ENCODE results near the gene PLXNB2. TPM values are rescaled to one million over a fixed set of nuclear protein-coding genes. Genes with fewer than 3 reads are reported as not detected.
"Not testable (repeated sequence)": the region's sequence is repeated elsewhere in the genome, so short reads cannot be mapped to it uniquely, and the experiment has no call there.

PLXNB2 gene
- total RNA-seq, 2 experiments from 2014 or later = 5.5 to 6.3 TPM

DNA sequence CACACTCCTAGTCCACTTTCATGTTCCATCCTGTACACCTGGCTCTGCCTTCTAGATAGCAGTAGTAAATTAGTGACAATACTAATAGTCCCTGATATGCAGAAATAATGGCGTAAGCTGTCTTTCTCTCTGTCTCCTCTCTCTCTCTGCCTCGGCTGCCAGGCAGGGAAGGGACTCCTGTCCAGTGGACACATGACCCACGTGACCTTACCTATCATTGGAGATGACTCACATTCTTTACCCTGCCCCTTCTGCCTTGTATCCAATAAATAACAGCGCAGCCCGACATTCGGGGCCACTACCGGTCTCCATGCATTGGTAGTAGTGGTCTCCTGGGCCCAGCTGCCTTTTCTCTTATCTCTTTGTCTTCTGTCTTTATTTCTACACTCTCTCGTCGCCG is 33.7 kb downstream of the PLXNB2 start:
- H3K27me3 Mint-ChIP-seq; H3K27ac Mint-ChIP-seq; H3K36me3 Mint-ChIP-seq (ENCODE audit: low read depth); ATAC-seq; H3K4me1 Mint-ChIP-seq; DNase-seq; H3K4me3 Mint-ChIP-seq; H3K9me3 Mint-ChIP-seq (ENCODE audit: low read depth); POLR2A ChIA-PET: not testable (repeated sequence)
- intact Hi-C loops (cut with DNase I, micrococcal nuclease) = loop anchor here in 1 of 2 experiments (2.0 kb wide), 1 partner anchor 227 kb away; no protein-coding TSS in a partner anchor
- CTCF ChIA-PET = interaction anchor here (0.6 kb wide), 1 partner anchor 14 kb away, joined by 3 read pairs; no protein-coding TSS in a partner anchor

DNA sequence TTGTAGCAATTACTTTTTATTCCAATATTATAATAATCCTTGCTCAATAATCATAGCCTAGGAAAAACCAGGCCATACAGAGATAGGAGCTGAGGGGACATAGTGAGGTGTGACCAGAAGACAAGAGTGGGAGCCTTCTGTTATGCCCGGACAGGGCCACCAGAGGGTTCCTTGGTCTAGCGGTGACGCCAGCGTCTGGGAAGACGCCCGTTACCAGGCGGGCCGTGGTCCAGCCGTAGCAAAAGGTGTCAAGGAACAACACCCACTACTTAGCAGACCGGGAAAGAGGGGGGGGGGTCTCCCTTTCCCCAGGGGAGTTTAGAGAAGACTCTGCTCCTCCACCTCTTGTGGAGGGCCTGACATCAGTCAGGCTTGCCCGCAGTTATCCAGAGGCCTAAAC is 34.1 kb downstream of the PLXNB2 start:
- POLR2A ChIA-PET; H3K36me3 Mint-ChIP-seq (ENCODE audit: low read depth); H3K4me1 Mint-ChIP-seq; H3K27ac Mint-ChIP-seq; ATAC-seq; intact Hi-C loops (cut with DNase I, micrococcal nuclease); H3K9me3 Mint-ChIP-seq (ENCODE audit: low read depth); DNase-seq; H3K4me3 Mint-ChIP-seq; H3K27me3 Mint-ChIP-seq: not testable (repeated sequence)
- CTCF ChIA-PET = interaction anchor here (0.6 kb wide), 1 partner anchor 14 kb away, joined by 3 read pairs; no protein-coding TSS in a partner anchor

DNA sequence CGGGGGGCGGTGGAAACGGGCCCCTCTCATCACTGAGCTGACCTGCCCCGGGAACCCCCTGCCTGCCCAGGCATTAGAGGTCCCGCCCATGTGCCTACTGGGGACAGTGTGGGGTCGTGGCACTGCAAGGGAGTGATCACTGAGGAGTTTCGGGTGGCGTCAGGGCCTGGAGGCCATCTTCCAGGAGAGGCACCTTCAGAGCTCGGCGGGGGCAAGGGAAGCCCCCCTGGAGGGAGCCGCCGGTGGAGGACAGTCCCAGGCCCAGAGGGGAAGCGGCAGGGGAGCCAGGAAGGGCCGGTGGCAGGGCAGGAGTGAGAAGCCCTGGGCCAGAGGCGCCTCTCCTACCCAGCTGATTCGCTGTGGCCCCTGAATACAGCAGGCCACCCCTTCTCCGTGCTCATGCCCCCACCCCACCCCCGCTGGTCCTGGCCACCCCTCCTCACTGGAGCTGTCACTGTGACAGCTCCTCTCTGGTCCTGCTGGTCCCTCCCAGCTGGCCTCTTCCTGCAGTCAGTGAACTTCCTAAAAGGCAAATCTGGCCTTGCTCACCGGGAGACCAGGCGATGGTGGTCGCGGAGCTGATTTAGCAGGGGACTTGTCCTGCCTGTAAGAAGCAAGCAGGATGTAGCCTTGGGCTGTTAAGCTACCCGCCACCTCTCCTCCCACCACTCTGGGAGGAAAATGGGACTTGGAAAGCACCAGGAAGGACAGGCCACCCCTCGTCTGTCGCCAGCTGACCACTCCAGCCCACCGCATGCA is 35.2 kb downstream of the PLXNB2 start:
- Mint-ChIP-seq H3K4me1 (peaks cover 13% of the 10 kb centered on the region), H3K36me3 (ENCODE audit: low read depth) (no peaks in the 10 kb centered on the region), H3K27ac (no peak overlapping the region), H3K27me3 (peaks cover 4% of the 10 kb centered on the region), H3K9me3 (ENCODE audit: low read depth) (no peaks in the 10 kb centered on the region), H3K4me3 (no peak overlapping the region)
- DNase-seq (no peak), ATAC-seq (no peak)
- intact Hi-C loops (cut with DNase I, micrococcal nuclease) = no loop called here
- POLR2A ChIA-PET = no interaction called here
- CTCF ChIA-PET = interaction anchor here (0.6 to 1.6 kb wide), 4 partner anchors 20 to 349 kb away, joined by 3 to 6 read pairs (median 4); partner anchors contain the start of gene DENND6B

DNA sequence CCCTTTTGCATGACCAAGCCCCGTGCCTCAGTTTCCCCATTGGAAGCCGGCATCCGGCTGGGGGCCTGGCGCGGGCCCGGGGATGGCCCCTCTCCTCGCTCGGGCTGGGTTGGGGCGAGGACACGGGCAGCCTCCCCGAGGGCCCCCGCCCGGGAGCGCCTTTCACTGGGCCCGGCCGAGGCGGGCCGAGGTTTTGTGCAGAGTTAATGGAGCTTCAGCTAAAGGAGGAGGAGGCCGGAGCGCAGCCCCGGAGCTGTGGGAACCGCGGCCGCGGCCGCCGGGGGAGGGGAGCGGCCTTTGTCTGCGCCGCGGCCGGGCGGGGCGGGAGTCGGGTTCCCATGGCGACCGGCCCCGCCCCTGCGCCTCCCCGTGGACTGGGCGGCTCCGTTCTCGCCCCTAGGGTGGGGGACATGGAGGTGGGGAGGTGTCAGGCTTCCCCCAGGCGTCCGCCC is 35.9 kb downstream of the PLXNB2 start:
- no peaks in the 10 kb centered on the region for H3K9me3 Mint-ChIP-seq (ENCODE audit: low read depth)
- ChIA-PET CTCF (interaction anchor here (1.5 to 1.6 kb wide), 2 partner anchors 19 to 349 kb away, joined by 6 read pairs; no protein-coding TSS in a partner anchor), POLR2A (no interaction called here)
- no peaks in the 10 kb centered on the region for H3K36me3 Mint-ChIP-seq (ENCODE audit: low read depth)
- H3K4me1 Mint-ChIP-seq = peaks cover 13% of the 10 kb centered on the region
- peaks cover 4% of the 10 kb centered on the region for H3K27me3 Mint-ChIP-seq
- no peak overlapping the region for H3K27ac Mint-ChIP-seq
- intact Hi-C loops (cut with DNase I, micrococcal nuclease) = loop anchor here (2.0 kb wide), 5 partner anchors 27 to 357 kb away; partner anchors contain the start of genes ARSA (in 1 of the 2), CHKB (in 1 of the 2), PIM3 (in 1 of the 2) and SBF1 (in 1 of the 2)
- DNase-seq = peak; percentile 77
- H3K4me3 Mint-ChIP-seq = no peak overlapping the region
- no peak for ATAC-seq

DNA sequence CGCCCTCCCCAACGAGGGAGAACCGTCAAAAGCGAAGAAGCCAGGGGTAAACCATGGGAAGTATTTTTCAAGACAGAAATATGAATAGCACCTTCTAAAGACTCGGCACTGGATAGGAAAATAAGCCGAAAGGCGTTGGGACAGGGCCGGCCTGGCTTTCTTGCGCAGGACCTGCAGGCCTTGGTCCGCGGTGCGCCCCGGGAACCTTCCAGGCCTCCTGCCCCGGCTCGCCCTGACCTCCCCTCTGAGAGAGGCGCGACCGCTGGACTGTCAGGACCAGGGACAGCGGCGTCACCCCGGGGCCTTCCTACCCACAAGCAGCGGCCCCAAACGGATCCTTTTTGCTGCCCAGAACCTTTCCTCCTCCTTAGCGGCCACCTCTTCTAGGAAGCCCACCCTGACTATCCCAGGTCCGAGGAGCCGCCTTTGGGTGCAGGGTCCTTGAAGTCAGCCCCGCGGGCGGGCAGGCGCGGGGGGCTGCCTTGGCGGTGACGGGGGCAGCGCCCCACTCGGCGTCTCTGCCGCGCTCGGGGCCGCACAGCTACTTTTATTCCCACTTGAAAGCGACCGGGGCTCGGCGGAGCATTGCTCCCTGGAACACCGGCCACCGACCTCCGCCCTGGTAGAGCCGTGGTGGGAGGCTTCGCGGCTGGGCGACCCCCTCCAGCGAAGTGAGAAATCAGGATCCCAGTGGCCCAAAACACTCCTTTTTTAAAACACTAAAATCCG is 36.6 kb downstream of the PLXNB2 start:
- Mint-ChIP-seq H3K27ac (no peak overlapping the region), H3K4me1 (peaks cover 13% of the 10 kb centered on the region), H3K36me3 (ENCODE audit: low read depth) (no peaks in the 10 kb centered on the region), H3K9me3 (ENCODE audit: low read depth) (no peaks in the 10 kb centered on the region), H3K4me3 (peak overlapping the region; percentile 65), H3K27me3 (peaks cover 4% of the 10 kb centered on the region)
- ATAC-seq (peak; percentile 46), DNase-seq (peak; percentile 86)
- CTCF ChIA-PET = interaction anchor here (0.7 kb wide), 1 partner anchor 461 kb away, joined by 3 read pairs; no protein-coding TSS in a partner anchor
- POLR2A ChIA-PET = no interaction called here
- intact Hi-C loops (cut with DNase I, micrococcal nuclease) = loop anchor here (1.0 to 2.0 kb wide), 10 partner anchors 20 to 358 kb away; partner anchors contain the start of genes ARSA (in 1 of the 2), CHKB (in 1 of the 2), DENND6B (in 1 of the 2) and HDAC10 (in 1 of the 2)

DNA sequence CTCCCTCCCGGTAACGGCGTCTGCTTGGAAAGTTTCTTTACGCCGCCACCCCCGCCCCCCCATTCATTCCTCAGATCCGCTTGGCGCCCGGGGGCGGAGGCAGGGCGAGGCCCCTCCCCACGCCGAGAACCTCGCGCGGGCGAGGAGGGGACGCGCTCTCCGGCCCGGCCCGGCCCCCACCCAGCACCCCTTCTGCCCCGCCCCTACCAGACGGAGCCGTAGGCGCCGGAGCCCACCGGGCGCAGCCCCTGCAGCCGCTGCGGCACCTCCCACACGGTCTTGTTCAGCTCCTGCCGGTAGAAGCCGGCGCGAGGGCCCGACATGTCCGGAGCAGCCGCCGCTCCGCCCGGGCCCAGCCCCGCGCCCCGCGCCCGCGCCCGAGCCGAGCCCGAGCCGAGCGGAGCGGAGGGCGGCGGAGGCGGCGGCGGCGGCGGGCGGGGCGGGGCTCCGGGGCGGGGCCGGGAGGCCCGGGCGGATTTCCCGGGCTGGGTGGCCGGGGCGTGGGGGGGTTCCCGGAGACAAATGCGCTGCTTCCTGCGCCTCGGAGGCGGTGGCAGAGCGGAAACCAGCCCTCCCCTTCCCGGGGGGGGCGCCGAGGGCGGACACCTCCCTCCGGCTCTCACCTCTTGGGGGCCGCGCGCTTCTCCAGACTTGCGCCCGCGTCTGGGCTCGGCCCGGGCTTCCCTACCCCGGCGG is 37.3 kb downstream of the PLXNB2 start, which contains the start of gene MAPK11:
Gene MAPK11 (minus strand): TSS at position 411 of the 696 bp plus-strand sequence. CDS start 88 bp downstream, at position 323.
- Mint-ChIP-seq H3K4me3 (peak within 1 kb of the TSS; percentile 67), H3K9me3 (ENCODE audit: low read depth) (no peaks in the 10 kb centered on the region), H3K27ac (peak within 1 kb of the TSS; percentile 37), H3K4me1 (peaks cover 13% of the 10 kb centered on the region), H3K27me3 (peaks cover 4% of the 10 kb centered on the region), H3K36me3 (ENCODE audit: low read depth) (no peaks in the 10 kb centered on the region)
- ChIA-PET CTCF (interaction anchor here (0.6 kb wide), 1 partner anchor 9 kb away, joined by 3 read pairs; the partner anchor contains the start of gene MAPK12), POLR2A (no interaction called here)
- peak; percentile 61 for ATAC-seq
- intact Hi-C loops (cut with DNase I, micrococcal nuclease) = loop anchor here (1.0 to 2.0 kb wide), 10 partner anchors 19 to 359 kb away; partner anchors contain the start of genes ARSA (in 1 of the 2), CHKB (in 1 of the 2), DENND6B (in 1 of the 2) and HDAC10 (in 1 of the 2)
- peak; percentile 85 for DNase-seq

DNA sequence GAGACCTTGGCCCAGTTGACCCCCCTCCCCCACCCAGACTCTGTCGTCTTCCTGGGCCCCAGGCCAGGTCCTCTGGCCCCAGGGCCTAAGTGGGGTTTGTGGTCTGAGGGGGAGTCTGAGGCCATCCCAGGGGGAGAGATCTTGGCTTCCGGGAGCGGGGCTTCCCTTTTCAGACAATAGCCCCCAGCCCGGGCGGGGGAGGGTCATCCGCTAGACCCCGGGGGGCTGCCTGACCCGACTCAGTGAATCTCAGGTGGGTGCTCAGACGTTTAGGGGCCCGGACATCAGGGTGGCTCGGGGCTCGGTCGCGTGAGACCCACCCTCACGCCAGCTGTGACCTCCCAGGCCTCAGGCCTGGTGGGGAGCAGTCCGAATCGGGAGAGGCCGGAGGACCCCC is 37.9 kb downstream of the PLXNB2 start:
- Mint-ChIP-seq H3K9me3 (ENCODE audit: low read depth) (no peaks in the 10 kb centered on the region), H3K27me3 (peaks cover 4% of the 10 kb centered on the region), H3K4me3 (peak overlapping the region; percentile 67), H3K4me1 (peaks cover 13% of the 10 kb centered on the region), H3K36me3 (ENCODE audit: low read depth) (no peaks in the 10 kb centered on the region), H3K27ac (peak overlapping the region; percentile 37)
- ChIA-PET CTCF (interaction anchor here (0.6 to 1.4 kb wide), 3 partner anchors 8 to 202 kb away, joined by 3 to 5 read pairs (median 4); partner anchors contain the start of genes MAPK12 and TUBGCP6), POLR2A (no interaction called here)
- no peak for DNase-seq
- no peak for ATAC-seq
- intact Hi-C loops (cut with DNase I, micrococcal nuclease) = no loop called here

DNA sequence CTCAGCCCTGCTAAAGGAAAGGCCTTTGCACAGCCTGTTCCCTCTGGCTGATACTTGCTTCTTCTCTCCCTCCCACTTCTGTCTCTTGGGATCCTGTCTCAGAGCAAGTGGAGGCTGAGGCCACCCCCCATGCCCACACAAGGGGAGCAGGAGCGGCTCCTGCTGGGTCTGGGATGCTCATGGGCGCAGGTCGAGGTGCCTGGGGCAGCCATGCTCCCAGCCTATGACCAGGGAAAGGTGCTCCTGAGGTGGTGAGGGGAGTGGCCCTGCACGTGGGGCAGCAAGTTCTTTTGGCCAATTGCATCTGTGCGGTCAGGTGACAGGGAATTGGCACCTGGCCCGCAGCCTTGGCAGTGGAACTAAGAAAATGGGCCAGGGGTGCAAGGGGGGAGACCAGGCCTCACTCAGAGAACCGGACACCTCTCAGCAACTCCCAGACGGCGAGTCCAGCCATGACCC is 38.8 kb downstream of the PLXNB2 start:
- intact Hi-C loops (cut with DNase I, micrococcal nuclease) = no loop called here
- DNase-seq (no peak), ATAC-seq (no peak)
- H3K4me1 Mint-ChIP-seq = peaks cover 13% of the 10 kb centered on the region
- no peaks in the 10 kb centered on the region for H3K9me3 Mint-ChIP-seq (ENCODE audit: low read depth)
- CTCF ChIA-PET = interaction anchor here (1.4 kb wide), 1 partner anchor 24 kb away, joined by 5 read pairs; the partner anchor contains the start of gene TUBGCP6
- H3K36me3 Mint-ChIP-seq (ENCODE audit: low read depth) = no peaks in the 10 kb centered on the region
- POLR2A ChIA-PET = no interaction called here
- peak overlapping the region; percentile 10 for H3K4me3 Mint-ChIP-seq
- no peak overlapping the region for H3K27ac Mint-ChIP-seq
- H3K27me3 Mint-ChIP-seq = peaks cover 3% of the 10 kb centered on the region

DNA sequence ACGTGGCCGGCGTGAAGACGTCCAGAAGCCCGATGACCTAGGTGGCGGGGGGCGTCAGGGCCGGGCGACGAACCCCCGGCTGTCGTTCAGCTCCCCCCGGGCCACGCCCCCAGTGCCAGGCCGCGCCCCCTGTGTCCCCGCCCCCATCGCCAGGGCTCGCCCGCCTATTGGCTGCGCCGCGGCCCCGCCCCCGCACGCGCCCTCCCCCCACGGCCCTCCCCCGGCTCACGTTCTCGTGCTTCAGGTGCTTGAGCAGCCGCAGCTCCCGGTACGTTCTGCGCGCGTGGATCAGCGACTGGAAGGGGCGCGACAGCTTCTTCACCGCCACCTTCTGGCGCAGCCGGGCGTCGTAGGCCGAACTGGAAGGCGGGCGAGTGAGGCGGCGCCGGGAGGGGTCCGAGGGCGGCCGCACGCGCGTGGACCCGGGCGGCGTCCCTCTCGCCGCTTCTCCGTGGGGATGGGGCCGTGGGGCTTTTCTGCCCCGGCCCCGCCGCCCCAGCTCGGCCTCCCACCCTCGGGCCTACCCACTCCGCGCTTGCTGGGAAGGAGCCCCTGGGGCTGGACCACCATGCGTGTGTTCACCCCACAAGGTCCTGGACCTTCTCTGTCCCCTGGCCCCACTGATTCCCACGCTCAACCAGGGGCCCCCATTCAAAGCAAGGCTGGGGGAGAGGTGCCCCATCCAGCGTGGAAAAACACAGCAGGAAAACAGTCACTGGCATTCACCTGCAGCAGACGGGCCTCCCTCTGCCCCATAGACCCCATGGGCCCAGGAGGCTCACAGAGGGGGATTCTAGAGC is 39.7 kb downstream of the PLXNB2 start:
- Mint-ChIP-seq H3K27me3 (peaks cover 2% of the 10 kb centered on the region), H3K4me1 (peaks cover 13% of the 10 kb centered on the region), H3K4me3 (no peak overlapping the region), H3K36me3 (ENCODE audit: low read depth) (no peaks in the 10 kb centered on the region), H3K9me3 (ENCODE audit: low read depth) (no peaks in the 10 kb centered on the region), H3K27ac (no peak overlapping the region)
- DNase-seq (peak; percentile 80), ATAC-seq (peak; percentile 14)
- ChIA-PET POLR2A (no interaction called here), CTCF (interaction anchor here (0.7 kb wide), 1 partner anchor 13 kb away, joined by 3 read pairs; no protein-coding TSS in a partner anchor)
- intact Hi-C loops (cut with DNase I, micrococcal nuclease) = no loop called here

DNA sequence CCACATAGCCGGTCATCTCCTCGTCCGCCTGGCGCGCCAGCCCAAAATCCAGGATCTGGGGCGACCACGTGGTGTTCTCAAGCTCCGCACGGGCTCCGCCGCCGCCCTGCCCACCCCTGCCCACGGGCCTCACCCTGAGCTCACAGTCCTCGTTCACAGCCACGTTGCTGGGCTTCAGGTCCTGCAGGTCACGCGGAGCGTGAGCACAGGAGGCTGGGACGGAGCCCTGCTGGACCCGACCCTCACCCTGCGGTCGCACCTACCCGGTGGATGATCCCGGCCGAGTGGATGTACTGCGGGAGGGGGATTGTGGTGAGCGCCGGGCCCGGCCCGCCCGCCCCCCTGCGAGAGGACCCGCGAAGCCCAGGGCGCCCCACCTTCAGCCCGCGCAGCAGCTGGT is 40.5 kb downstream of the PLXNB2 start:
- ATAC-seq (no peak), DNase-seq (no peak)
- POLR2A ChIA-PET = no interaction called here
- Mint-ChIP-seq H3K4me3 (no peak overlapping the region), H3K36me3 (ENCODE audit: low read depth) (no peaks in the 10 kb centered on the region), H3K4me1 (peaks cover 18% of the 10 kb centered on the region), H3K27me3 (peaks cover 7% of the 10 kb centered on the region), H3K9me3 (ENCODE audit: low read depth) (no peaks in the 10 kb centered on the region), H3K27ac (no peak overlapping the region)
- CTCF ChIA-PET = no interaction called here
- intact Hi-C loops (cut with DNase I, micrococcal nuclease) = no loop called here

Data from activated CD4-positive, alpha-beta T cell treated with anti-CD3 and anti-CD28 coated beads for 36 hours (primary cell).